ENCODE results near the gene WDR77. TPM values are rescaled to one million over a fixed set of nuclear protein-coding genes. Genes with fewer than 3 reads are reported as not detected.
A peak's percentile ranks its signal among the peaks of the same experiment; 100 is the strongest.

Gene WDR77
- total and polyA plus RNA-seq, 2 experiments from 2014 or later = 37.3 to 55.3 TPM

DNA sequence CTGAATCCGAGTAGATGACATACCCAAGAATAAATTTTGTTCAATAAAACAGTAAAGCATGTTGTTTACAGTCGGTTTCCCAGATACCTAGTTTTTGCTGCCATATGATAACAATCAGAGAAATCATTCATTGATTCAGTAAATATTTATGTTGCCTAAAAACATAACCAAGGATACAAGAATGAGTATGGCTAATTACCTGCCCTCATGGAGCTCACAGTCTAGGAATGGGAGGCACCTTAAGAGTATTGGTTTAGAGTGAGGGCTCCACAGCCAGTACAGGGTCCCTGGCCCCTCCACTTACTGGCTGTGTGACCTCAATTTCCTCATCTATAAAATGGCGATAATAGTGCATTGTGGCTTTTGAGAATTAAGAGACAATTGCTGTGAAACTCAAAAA lies 1.1 kb upstream of the WDR77 start:
- Histone ChIP-seq H2AFZ (peak overlapping the region; percentile 54), H3K27ac (peak overlapping the region; percentile 85), H3K9me3 (ENCODE audit: low read depth) (no peaks in the 10 kb centered on the region), H3K9me2 (replicated peaks; ENCODE audit: insufficient read depth) (no peaks in the 10 kb centered on the region), H3K4me2 (peak overlapping the region; percentile 81), H4K20me1 (ENCODE audit: insufficient read depth, poor library complexity, severe bottlenecking) (no peaks in the 10 kb centered on the region), H3K4me1 (ENCODE audit: insufficient read depth) (peaks cover 10% of the 10 kb centered on the region), H3K36me3 (replicated peaks; ENCODE audit: insufficient read depth, low read depth) (no peaks in the 10 kb centered on the region), H3K79me2 (peaks cover 71% of the 10 kb centered on the region), H3K27me3 (no peaks in the 10 kb centered on the region), H3K4me3 (peak overlapping the region; percentile 45)
- TF ChIP-seq EZH2phosphoT487 (IDR thresholded peaks at IDR 0.05; ENCODE audit: low read depth, severe bottlenecking, unreplicated experiment) = no peak
- TF ChIP-seq, protein P1, sequence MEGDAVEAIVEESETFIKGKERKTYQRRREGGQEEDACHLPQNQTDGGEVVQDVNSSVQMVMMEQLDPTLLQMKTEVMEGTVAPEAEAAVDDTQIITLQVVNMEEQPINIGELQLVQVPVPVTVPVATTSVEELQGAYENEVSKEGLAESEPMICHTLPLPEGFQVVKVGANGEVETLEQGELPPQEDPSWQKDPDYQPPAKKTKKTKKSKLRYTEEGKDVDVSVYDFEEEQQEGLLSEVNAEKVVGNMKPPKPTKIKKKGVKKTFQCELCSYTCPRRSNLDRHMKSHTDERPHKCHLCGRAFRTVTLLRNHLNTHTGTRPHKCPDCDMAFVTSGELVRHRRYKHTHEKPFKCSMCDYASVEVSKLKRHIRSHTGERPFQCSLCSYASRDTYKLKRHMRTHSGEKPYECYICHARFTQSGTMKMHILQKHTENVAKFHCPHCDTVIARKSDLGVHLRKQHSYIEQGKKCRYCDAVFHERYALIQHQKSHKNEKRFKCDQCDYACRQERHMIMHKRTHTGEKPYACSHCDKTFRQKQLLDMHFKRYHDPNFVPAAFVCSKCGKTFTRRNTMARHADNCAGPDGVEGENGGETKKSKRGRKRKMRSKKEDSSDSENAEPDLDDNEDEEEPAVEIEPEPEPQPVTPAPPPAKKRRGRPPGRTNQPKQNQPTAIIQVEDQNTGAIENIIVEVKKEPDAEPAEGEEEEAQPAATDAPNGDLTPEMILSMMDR (IDR thresholded peaks at IDR 0.05; ENCODE audit: poor library complexity) = no peak
- no peak for TF ChIP-seq EZH2 (IDR thresholded peaks at IDR 0.05; ENCODE audit: borderline replicate concordance)
- 63% methylated on average over 3 of the region's 3 CpGs for WGBS (ENCODE audit: low lambda C conversion rate, missing lambda C conversion rate)
- no peak for DNase-seq (ENCODE audit: low spot score)

DNA sequence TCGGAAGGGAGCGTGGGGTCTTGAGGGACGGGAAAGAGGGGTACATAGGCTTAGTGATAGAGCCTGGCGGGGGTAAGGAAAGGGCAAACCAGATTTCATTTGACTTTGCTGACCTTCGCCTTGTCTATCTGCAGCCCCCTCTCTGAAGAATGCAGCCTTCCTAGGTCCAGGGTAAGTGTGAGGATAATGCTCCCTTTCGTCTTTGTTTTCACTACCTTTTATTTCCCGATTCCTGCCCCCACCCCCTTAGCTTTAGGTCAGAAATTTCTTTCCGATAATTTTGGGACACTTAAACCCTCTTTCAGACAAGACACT lies 604 bp upstream of the WDR77 start:
- WGBS (ENCODE audit: low lambda C conversion rate, missing lambda C conversion rate) = 3% methylated on average over 8 of the region's 8 CpGs
- H3K9me3 ChIP-seq (ENCODE audit: low read depth) = no peaks in the 10 kb centered on the region
- H3K36me3 ChIP-seq (replicated peaks; ENCODE audit: insufficient read depth, low read depth) = no peaks in the 10 kb centered on the region
- DNase-seq (ENCODE audit: low spot score) = no peak
- H3K4me2 ChIP-seq = peak overlapping the region; percentile 81
- peak overlapping the region; percentile 54 for H2AFZ ChIP-seq
- no peaks in the 10 kb centered on the region for H3K27me3 ChIP-seq
- H3K4me3 ChIP-seq = peak overlapping the region; percentile 45
- no peaks in the 10 kb centered on the region for H3K9me2 ChIP-seq (replicated peaks; ENCODE audit: insufficient read depth)
- H3K27ac ChIP-seq = peak overlapping the region; percentile 85
- peaks cover 73% of the 10 kb centered on the region for H3K79me2 ChIP-seq
- TF ChIP-seq, protein P1 (IDR thresholded peaks at IDR 0.05; ENCODE audit: poor library complexity) = no peak
- TF ChIP-seq EZH2phosphoT487 (IDR thresholded peaks at IDR 0.05; ENCODE audit: low read depth, severe bottlenecking, unreplicated experiment) (no peak), EZH2 (IDR thresholded peaks at IDR 0.05; ENCODE audit: borderline replicate concordance) (no peak)
- H4K20me1 ChIP-seq (ENCODE audit: insufficient read depth, poor library complexity, severe bottlenecking) = no peaks in the 10 kb centered on the region
- peaks cover 10% of the 10 kb centered on the region for H3K4me1 ChIP-seq (ENCODE audit: insufficient read depth)

DNA sequence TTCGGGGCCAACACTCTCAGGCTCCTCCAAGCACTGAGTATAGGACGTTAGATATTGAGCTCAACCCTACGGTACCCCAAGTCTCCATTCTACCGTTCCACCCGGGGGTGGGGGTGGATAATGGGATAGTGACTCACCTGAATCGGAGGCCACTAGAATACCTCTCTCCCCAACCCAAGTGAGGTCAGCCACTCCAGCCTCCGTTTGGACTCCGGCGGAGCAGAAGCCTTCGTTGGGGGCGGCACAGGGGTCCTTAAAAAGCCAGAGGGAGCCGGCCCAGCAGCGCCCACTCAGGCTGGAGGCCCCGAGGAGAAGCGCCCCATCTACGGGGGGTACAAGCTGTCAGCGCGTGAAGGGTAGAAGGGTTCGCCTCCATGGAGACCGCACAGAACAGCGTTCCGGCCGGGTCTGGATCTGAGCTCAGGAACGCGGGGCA lies 556 bp downstream of the WDR77 start:
- Histone ChIP-seq H3K4me2 (peak overlapping the region; percentile 85), H3K27ac (peak overlapping the region; percentile 82), H3K9me2 (replicated peaks; ENCODE audit: insufficient read depth) (no peaks in the 10 kb centered on the region), H3K27me3 (no peaks in the 10 kb centered on the region), H4K20me1 (ENCODE audit: insufficient read depth, poor library complexity, severe bottlenecking) (no peaks in the 10 kb centered on the region), H3K4me1 (ENCODE audit: insufficient read depth) (peaks cover 10% of the 10 kb centered on the region), H3K4me3 (peak overlapping the region; percentile 40), H2AFZ (peak overlapping the region; percentile 31), H3K9me3 (ENCODE audit: low read depth) (no peaks in the 10 kb centered on the region), H3K79me2 (peaks cover 67% of the 10 kb centered on the region), H3K36me3 (replicated peaks; ENCODE audit: insufficient read depth, low read depth) (no peaks in the 10 kb centered on the region)
- WGBS (ENCODE audit: low lambda C conversion rate, missing lambda C conversion rate) = under 1% methylated on average over 25 of the region's 25 CpGs
- TF ChIP-seq EZH2 (IDR thresholded peaks at IDR 0.05; ENCODE audit: borderline replicate concordance) (no peak), EZH2phosphoT487 (IDR thresholded peaks at IDR 0.05; ENCODE audit: low read depth, severe bottlenecking, unreplicated experiment) (no peak)
- TF ChIP-seq, protein P1 (IDR thresholded peaks at IDR 0.05; ENCODE audit: poor library complexity) = no peak
- peak; percentile 37 for DNase-seq (ENCODE audit: low spot score)
